Hematopoietic multipotent progenitor cell treated with erythropoietin and hydrocortisone succinate and interleukin-3 and kit ligand, for 17 days (in vitro differentiated cells): Measurements from ENCODE around the gene ZNF675.
"Not testable (repeated sequence)": the region's sequence is repeated elsewhere in the genome, so short reads cannot be mapped to it uniquely, and the experiment has no call there.

Experiments used
- DNase-seq: peaks from one replicate; pipeline ENCODE4 v3.0.0-alpha.2; 2015; ENCODE audit warnings: low spot score

ZNF675 gene

GRCh38 chr19:23686621-23687423 is at the start of gene ZNF675:
Gene ZNF675, minus strand, starts transcription at chr19:23687212. Its CDS starts 179 bp downstream, at chr19:23687033.
- peak; percentile 37 for DNase-seq

DNA sequence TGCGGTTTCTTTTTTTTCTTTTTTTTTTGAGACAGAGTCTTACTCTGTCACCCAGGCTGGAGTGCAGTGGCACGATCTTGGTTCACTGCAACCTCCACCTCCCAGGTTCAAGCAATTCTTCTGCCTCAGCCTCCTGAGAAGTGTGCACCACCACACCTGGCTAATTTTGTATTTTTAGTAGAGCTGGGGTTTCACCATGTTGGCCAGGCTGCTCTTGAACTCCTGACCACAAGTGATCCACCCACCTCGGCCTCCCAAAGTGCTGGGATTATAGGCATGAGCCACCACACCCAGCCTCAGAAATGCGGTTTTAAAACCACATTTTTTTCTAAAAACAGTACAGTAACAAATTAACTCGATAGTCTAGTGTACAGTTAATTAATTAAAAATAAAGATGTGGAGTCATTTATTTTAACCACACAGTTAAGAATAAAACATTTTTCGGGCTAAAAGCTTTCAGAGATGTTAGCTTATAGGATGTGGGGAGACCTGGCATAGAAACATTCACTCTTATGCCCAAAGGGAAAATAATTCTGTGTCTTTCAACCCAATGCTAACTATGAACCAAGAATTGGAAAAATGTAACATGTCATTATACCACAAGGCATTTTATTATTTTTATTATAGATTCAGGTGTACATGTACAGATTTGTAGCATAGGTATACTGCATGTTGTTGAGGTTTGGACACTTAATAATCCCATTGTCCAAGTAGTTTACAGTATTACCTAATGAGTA is 43.9 kb upstream of the ZNF675 start:
- DNase-seq = not testable (repeated sequence)

DNA sequence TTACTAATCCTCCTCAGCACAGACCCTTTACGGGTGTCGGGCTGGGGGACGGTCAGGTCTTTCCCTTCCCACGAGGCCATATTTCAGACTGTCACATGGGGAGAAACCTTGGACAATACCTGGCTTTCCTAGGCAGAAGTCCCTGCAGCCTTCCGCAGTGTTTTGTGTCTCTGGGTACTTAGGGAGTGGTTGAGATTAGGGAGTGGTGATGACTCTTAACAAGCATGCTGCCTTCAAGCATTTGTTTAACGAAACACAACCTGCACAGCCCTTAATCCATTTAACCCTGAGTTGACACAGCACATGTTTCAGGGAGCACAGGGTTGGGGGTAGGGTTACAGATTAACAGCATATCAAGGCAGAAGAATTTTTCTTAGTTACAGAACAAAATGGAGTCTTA is 37.1 kb upstream of the ZNF675 start:
- not testable (repeated sequence) for DNase-seq

DNA sequence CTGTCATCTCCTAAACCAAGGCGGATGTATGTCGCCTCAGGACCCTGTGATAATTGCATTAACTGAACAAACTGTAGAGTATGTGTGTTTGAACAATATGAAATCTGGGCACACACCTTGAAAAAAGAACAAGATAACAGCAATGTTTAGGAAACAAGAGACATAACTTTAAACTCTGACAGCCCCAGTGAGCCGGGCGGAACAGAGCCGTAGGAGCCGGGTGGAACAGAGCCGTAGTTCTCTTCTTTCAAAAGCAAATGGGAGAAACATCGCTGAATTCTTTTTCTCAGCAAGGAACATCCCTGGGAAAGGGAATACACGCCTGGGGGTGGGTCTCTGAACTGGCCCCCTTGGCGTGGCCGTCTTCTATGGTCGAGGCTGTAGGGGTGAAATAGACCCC is 31.8 kb upstream of the ZNF675 start:
- DNase-seq = no peak

- DNase-seq = no peak
Observed at GRCh38 chr19:23716792-23717191, 29.8 kb upstream of the ZNF675 start.

- no peak for DNase-seq
Observed at GRCh38 chr19:23709347-23709746, 22.3 kb upstream of the ZNF675 start.

GRCh38 chr19:23706657-23707056 is 19.6 kb upstream of the ZNF675 start:
- no peak for DNase-seq

- DNase-seq = no peak
Observed at GRCh38 chr19:23699521-23699860, 12.5 kb upstream of the ZNF675 start.

DNA sequence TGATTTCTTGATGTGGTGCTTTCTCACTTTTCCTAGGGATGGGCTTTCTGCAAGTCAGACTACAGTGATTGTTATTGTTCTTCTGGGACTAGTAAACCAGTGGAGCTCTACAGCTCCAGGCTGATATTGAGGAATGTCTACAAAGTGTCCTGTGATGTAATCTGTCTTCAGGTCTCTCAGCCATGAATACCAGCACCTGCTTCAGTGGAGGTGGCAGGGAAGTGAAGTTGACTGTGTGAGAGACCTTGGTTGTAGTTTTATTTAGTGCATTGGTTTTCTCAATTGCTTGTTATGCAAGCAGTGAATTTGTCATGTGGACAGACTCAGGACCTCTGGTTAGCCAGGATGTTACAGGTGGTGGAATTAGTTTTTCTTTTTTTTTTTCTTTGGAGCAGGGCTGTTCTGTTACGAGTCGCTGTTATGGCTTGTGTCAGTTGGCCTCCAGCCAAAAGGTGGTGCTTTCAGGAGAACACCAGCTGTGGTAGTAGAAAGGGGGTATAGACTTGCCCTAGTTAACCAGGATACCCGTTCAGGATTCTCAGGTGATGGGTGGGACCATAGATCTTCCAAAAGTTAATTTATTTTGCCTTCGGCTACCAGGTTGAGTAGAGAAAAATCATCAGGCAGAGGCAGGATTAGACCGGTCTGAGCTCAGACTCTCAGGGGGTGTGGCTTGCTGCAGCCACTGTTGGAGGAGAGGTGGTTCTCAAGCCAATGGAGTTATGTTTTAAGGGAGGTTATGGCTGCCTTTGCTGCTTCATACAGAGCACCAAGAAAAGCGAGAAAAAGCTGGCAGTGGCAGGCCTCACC is 11.9 kb upstream of the ZNF675 start:
- no peak for DNase-seq

GRCh38 chr19:23692937-23693336 is 5.9 kb upstream of the ZNF675 start:
- DNase-seq = not testable (repeated sequence)

GRCh38 chr19:23673132-23673531 is 13.9 kb downstream of the ZNF675 start:
- DNase-seq = no peak

DNA sequence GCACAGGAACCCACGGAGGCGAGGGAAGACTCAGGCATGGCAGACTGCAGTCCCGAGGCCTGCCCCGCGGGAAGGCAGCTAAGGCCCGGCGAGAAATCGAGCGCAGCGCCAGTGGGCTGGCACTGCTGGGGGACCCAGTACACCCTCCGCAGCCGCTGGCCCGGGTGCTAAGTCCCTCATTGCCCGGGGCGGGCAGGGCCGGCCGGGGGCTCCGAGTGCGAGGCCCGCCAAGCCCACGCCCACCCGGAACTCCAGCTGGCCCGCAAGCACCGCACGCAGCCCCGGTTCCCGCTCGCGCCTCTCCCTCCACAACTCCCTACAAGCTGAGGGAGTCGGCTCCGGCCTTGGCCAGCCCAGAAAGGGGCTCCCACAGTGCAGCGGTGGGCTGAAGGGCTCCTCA is 18.4 kb downstream of the ZNF675 start:
- DNase-seq = not testable (repeated sequence)

DNA sequence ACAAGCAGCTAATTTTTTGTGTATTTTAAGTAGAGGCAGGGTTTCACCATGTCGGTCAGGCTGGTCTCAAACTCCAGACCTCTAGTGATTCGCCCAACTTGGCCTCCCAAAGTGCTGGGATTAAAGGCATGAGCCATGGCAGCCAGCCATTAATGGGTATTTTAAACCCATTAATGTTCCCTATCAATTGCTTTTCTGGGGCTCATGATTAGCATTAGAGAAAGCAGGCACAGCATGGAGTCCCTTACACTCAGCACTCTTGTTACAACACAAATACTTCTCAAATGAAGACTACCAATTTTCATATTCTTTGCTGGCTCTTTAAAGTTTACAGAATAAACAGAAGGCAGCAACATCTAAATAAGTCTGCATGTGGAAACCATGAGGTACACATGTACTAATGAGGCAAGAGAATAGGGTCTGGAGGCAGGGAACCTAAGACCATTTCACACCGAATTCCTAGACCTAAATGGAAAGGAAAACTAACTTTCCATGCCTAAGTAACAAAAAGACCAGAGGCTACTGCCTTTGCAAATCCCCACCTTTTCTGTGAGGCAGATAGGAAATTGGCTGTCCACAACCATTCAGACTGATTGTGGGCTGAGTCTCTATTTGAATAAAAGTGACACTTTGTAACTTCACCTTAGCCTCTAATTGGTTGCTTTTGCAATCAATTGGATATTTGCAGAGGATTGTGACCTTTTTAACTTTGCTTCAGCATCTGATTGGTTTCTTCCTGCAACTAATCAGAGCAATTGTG is 21.2 kb downstream of the ZNF675 start:
- no peak for DNase-seq

DNA sequence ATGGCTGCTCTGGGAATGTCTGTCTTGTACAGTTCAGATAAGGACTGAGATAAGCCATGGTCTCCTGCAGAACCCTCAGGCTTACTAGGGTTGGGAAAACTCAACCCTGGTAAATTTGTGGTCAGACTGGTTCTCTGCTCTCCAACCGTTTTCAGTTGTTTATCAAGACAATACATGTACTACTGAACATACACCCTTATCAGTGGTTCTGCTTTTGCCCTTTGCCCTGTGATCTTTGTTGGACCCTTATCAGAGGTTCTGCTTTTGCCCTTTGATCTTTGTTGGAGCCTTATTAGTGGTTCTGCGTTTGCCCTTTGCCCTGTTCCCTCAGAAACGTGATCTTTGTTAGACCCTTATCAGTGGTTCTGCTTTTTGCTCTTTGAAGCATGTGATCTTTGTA is 37.2 kb downstream of the ZNF675 start:
- DNase-seq = not testable (repeated sequence)
